CD4-positive, alpha-beta T cell treated with Interleukin-21 for 1 hour (primary cell): Measurements from ENCODE around the gene EIPR1.

Experiments used
- DNase-seq: peaks from one replicate; pipeline ENCODE4 v3.0.0-alpha.2; 2020

The EIPR1 gene

DNA sequence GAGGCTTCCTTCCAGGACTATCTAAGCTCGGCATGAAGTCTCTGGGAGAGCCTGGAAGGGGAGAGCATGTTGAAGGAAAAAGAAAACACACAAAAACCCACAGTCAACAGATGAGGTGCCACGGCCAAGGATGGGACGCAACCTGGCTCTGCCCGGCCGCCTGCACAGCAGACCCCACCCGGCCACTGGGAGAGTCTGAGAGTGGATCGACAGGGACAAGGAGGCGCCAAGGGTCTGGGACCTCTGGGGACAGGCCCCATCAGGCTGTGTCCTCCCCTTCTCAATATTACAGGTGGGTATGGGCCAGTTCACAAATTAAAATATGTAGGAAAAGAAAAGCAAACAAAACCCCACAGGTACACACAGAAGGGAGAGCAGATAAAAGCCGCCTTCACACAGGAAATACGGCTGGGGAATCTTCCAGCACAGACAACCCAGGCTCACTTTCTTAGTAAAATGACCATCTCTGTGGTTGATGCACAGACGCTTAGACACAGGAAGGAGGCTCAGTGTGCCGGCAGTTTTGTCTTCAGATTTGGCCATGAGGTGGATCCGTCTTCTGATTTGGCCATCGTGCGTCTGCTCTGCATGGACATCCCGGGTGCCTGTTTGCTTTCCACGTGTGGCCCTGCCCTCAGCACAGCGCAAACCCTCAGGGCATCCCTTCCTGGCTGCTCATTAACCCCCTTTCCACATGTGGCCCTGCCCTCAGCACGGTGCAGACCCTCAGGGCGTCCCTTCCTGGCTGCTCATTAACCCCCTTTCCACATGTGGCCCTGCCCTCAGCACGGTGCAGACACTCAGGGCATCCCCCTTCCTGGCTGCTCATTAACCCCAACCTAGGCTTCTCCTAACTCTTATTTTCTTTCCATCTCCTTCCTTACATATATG is 138.4 kb downstream of the EIPR1 start:
- DNase-seq = peak; percentile 15

DNA sequence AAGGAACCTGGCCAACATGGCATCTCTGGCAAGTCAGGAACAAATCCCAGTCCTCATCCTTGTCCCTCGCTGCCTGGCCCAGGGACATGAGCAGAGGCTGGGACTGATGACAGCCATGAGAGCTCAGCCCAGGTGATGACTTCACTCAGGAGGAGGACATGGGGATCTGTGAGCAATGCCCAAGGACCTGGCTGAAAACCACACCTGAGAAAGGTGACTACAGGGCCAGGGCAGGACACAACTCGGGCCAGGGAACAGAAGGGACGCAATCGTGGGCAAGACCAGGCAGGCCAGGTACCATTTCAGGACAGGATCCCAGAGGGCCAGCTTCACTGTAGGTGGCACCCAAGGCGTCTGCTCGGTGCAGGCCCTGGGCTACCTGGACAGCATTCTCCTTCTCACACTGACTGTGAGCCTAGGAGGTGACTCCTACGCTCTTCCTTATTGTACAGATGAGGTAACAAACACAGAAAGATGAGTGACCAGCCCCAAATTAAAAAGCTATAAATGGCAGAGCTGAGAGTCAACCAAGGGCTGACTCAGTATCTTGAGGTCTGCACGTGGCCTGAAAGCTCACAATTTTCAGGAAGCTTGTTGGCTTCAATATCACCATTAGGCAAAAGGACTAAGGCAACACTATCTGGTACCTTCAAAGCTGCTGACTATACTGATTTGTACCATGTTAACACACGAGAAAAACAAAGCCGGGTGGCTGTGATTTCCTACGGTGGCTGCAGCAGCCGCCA is 141.1 kb downstream of the EIPR1 start:
- DNase-seq = no peak

DNA sequence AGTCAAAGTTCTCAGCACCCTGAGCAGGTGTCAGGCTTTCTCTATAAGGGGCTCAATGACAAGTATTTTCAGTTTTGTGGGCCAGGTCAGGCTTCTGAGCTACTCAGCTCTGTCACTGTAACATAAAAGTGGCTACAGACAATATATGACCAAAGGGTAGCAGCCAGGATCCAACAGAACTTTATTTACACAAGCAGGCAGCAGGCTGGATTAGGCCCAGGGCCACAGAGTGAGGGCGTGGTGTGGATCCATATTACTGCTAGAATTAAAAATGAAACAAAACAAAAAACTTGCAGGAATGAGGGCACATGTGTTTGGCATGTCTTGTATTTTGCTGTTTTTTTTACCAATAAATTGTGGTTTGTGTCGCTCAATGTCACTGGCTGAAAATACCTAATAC is 143.7 kb downstream of the EIPR1 start:
- DNase-seq = no peak

DNA sequence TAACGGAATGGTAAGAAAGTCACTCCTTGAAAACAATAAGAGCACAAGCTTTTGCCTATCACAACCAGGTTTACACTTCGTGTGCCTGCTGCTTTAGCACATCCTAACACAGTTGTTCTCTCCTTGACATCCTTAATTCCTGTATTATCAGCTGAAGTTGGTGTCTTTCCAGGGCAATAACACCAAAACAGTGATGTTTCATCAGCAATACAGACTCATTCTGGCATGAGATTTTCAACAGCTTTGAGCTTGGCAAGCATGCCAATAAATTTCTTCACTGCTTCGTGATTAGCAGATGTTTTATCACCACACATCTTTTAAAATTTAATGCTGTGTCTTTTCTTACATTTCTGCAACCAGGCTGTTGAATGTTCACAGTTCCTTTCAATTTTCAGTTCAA is 148.4 kb downstream of the EIPR1 start:
- no peak for DNase-seq

DNA sequence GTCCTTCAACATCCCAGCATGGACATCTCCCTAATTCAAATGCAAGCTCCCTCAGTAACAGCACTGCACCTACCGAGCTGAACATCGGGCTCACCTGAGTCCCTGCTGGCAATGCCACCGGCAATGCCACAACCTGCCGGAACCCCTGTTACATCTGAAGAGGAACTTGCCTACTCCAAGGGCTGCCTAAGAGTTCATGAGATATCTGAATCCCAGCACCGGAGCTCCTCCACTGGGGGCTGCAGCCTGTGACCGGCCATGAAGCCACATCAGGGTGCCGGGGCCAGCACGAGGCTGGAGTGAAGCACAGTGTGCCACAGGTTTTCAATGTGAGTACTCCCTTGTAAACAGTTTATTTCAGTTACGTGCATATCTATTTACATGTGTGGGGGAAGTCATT is 152.9 kb downstream of the EIPR1 start:
- DNase-seq = no peak

DNA sequence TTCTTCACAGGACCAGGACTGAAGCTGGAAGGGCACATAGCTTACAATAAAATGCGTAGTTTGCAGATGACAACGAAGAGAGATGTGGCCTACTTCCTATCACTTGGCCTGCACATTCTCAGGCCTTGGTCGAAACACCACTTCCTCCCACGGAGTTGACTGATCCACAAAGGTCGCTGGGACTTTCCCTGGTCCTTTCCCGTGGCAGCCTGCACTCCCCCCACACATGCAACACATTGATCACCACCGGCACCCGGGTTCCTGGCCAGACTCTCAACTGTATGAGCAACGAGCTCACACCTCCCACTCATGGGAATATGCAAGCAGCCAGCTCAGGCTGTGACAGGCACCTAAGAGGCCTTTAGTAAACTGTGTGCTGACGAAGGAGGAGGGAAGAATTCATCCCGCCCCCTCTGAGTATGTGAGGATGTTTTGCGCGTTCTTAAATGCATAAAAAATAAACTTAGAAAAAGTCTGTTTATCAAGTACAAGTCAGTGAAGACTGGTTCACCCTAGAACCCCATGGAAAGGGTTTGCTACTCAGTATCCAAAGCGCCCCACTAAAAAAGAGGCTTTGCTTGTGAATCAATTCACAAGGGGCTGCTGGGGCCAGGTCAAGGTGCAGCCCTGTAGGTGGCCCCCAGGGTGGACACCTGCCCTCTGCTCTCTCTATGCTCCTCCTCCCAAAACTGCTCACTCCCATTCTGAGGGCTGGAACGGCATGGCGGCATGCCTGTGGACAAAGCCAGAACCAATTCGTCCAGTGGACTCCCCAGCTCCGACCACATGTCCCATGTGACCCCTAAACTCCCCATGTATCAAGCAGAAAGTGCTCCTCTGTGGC is 154.3 kb downstream of the EIPR1 start:
- DNase-seq = peak; percentile 80

DNA sequence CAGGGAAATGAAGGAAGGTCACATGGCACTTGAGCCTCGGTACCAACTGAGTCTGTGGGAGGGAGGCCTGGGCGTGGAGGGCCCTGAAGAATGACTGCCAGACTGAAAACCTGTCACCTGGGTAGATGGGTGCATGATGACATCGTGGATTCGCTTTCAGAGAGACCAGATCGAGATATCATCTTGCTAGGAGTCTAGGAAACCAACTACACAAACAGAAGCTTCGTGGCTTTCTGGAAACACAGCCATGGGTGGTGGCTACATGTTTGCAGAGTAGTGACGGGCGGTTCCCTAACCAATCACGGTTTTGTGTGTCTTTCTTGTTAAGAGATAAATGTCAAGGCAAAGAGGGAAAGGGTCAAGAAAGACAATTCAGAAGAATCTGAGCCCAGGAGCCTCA is 155.0 kb downstream of the EIPR1 start:
- DNase-seq = peak; percentile 78

DNA sequence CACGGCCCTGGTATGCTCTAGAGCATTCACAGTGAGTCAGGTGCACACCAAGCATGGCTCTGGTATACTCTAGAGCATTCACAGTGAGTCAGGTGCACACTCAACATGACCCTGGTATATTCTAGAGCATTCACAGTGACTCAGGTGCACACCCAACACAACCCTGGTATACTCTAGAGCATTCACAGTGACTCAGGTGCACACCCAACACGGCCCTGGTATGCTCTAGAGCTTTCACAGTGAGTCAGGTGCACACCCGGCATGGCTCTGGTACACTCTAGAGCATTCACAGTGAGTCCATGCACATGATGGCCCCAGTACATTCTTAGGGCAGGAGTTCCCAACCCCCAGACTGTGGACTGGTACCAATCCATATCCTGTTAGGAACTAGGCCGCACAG is 158.1 kb downstream of the EIPR1 start:
- DNase-seq = no peak

DNA sequence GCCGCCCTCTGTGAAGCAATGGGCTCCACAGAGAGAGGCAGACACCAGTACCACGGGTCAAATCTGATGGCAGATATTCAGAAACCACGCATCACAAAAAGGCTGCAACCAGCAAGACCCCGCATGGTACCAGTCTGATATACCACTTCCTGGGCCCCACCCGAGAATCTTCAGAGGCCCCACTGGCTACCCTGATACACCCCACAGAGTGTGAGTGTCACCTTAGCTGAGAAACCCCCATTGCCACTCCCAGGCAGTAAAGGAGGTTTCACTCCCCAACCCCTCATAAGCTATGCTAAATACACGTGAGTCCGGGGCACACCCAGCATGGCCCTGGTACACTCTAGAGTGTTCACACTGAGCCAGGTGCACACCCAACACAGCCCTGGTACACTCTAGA is 160.0 kb downstream of the EIPR1 start:
- DNase-seq = no peak

DNA sequence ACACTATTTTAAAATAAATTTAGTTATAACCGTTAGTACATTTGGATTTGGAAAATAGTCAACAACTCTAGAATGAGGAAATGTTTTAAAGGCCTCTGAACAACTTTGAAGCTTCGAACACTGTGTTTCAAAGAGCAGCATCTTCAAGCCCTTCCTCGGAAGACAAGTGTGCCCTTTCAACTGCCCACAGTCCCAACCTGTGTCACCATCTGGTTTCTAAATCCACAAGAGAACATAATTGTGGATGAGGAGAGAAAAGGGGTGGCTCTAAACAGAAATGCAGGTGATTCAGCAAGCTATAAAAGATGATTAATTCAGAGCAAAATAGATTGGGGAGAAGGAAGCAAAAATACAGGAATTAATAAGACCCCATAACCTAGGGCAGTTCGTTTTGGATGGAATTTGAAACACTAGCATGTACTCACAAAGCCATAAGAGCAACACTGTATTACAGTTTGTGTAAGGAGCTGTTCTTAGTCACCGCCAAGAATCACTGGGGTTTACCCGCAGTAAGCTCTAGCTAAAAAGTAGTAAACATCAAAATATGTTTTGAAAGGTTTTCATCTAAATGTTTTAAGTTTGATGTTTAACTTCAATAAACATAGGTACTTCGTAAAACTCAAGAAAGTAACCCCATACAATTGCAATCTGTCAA is 160.7 kb downstream of the EIPR1 start:
- DNase-seq = no peak

DNA sequence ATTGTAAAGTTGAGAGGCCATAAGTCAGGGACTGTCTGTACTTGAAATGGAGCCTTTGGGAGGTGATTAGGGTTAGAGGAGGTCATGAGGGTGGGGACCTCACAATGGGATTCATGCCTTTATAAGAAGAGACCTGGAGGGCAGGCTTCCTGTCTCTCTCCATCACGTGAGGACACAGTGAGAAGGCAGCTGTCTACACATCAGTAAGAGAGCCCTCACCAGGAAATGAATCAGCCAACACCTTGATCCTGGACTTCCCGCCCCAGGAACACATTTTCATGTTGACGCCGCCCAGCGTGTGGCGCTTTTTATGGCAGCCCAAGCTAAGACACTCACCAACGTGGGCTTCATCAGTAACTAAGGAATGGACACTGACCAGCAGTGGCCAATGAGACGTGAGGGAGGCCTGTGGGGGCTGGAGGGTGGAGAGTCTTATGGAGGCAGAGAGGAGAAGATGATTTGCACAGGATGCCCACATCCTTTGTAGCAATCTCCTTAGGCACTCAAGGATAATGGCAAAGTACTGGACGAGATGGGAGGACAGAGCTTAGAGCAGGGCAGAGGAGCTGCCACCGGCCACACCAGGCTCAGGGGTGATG is 162.7 kb downstream of the EIPR1 start:
- no peak for DNase-seq

DNA sequence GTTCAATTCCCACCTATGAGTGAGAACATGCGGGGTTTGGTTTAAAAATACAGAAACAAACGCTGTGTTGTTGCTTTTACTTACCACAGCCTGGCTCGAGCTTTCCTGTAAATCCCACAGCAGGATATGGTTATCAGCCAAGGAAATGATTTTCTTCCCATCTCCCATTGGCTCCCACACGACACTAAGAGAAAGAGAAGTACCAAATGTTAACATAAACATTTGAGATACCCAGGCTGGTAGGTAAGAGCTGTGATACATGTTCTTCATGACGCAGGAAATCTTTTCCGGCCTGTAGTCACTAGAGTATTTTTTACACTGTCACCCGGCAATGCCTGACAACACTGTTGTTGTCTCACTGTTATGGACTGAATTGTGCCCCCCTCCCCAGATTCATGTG is 163.6 kb downstream of the EIPR1 start:
- no peak for DNase-seq

DNA sequence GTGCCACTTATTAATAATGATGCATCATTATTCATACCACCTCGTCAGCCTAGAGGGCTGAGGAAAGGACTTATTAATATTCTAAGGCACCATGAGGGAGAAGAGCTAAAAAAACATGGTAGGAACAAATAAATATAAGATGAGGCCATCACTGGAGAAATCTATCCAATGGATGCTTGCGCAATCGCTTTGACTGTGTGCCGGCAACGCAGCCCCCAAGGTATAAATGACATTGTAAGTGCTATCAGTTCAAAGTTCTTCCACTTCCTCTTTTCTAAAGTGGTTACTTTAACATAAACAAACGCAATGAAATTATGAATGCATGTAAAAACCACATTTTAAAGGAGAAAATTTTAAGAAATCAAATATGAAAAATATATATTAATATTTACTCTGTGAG is 164.6 kb downstream of the EIPR1 start:
- DNase-seq = no peak

DNA sequence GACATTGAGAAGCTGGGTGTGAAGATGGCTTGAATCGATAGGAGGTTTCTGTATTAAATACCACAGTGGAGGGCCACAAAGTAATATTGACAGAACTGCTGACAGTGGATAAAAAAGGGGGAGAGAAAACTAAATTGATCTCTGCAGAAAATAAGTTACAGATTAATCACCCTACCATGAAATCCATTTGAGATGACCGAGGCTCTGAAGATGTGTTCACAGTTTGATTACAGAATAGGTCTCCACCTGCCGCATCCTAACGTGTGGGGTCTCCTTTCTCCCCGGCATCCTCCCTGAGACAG is 165.6 kb downstream of the EIPR1 start:
- no peak for DNase-seq

DNA sequence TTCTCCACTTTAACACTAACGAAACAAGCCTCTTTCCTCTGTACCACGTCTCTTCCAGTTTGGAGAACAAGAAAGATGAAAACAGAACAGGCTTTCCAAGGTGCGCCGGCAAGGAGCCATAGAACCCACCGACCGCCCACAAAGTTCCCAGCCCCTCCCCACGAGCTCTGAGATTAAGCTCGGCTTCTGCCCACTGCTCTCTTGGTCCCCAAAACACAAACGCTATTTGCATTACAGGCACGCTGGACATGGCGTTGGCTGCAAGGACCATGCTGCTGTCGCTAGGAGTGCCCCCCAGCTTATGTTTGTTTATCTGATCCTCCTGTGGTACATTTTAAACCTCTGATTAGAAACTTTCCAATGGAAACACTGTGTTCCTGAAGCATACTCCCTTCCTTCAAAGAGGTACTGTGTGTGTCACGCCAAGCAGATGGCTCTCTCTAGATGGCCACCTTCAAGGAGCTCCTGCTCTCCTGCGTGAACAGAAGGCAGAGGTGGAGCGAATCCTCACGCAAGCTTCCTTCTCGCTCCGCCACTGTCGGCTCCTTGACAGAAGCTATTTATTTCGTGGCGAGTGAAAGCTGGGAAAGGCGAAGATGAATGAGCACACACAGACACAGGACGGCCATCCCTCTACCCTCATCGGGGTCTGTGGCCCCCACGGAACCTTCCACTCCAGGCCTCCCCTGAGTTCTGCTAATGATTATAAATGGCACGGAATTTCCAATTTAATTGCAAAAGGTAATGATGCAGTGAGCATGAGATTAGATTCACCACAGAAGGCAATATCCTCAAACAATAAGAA is 166.2 kb downstream of the EIPR1 start:
- DNase-seq = no peak

DNA sequence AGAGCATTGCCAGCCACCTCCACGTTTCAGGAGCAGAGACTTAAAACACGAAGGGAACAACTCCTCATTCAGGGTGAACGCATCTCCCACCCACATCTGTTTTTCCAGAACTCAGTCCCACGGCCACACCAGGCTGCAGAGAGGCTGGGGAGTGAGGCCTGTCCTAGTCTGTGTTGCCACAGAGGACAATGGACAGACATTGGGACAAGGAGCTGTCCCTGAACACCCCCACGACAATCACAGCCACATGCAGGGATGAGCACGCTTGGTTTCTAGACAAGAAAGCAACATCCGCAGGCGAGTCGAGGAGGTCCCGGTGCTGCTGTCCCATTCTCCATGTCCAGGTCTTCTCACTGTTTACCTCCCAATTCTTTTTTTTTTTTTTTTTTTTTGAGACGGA is 167.4 kb downstream of the EIPR1 start:
- no peak for DNase-seq

DNA sequence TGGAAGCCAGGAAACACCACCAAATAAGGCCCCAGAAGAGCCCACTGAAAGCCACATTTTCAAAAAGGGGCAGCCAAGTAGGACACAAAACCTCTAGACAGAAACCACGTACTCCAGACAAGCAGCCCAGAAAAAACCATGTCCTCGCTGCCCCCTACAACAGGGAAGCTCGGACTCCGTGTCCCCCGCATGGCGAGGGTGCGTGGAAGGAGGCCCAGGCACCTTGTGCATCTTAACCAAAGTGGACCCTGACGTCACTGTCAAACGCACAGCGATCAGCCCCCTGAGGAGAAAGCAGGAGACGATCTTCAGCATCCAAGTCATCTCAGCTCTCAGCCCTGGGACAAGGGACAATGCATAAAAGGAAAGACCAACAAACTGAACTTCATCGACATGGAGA is 168.4 kb downstream of the EIPR1 start:
- DNase-seq = no peak

DNA sequence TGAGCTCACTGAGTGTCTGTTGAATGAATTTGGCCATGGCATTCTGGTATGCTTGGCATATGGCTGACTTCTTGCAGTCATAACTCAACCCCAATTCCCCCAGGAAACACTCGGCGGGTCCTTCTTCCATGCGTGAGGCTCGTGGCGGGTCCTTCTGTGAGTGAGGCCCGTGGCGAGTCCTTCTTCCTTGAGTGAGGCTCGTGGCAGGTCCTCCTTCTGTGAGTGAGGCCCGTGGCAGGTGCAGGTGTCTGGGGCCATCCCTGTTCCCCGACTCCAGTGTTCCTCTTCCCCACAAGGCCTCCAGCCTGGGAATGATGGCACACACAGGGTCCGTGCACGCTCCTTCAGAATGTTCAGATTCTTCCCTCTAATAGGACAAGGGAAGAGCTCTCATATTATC is 169.0 kb downstream of the EIPR1 start:
- no peak for DNase-seq

DNA sequence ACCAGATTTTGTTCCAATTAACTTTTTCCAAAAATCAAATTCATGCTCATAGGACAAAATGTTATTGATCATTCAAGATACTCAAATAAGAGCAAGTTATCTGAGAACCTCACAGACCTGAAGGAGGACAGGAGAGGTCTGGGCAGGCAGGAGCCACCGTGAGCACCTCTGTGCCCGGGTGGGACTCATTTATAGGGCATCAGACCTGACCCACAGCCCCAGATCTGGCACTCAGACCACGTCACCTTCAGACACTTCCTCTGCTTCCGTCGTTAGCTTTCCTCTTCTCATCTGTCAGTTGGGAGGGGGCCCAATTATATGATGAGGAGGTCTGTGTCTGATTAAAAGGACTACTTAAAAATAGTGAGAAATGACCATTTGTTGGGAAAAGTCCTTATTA is 169.4 kb downstream of the EIPR1 start:
- no peak for DNase-seq

DNA sequence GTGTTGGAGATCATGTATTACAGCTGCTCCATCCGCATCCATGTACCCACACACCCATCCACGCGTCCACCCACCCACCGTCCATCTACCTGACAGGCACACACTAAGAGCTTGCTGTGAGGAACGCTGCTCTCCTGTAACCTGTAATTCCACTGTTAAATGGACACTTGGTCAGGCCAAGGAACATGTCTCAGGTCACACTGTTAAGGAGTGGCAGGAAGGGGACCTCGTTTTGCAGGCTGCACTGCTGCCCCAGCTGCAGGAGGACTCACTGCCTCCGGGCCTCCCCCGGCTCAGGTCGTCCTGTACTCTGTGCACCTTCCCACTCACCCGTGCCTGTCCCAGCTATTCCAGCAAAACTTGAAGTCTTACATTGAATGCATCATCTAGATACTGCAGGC is 170.5 kb downstream of the EIPR1 start:
- DNase-seq = no peak

DNA sequence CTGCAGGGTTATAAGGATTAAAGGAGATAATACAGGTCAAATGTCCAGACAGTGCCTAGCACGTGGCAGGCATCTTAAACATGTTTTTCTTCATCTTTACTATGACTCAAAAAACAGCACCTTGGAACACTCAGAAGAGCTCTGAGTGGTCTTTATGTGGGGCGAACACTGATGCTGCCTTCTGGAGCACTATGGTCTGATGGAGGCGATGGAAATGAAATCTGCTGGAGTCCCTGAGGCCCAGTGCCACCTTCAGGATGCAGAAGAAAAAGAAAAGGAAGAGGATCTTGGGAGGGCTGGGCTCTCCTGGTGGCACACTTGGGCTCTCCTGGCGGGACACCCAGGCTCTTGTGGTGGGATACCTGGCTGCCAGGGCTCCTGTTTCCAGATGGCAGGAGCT is 171.8 kb downstream of the EIPR1 start:
- DNase-seq = no peak
